ENCODE results near the gene BAD. TPM values are rescaled to one million over a fixed set of nuclear protein-coding genes. Genes with fewer than 3 reads are reported as not detected.

The BAD gene
- total RNA-seq, 1 experiment from 2014 or later: 23.3 TPM

GRCh38 chr11:64287676-64288352, 3.3 kb upstream of the BAD start:
- peaks cover 2 to 3% (median 2%) of the 10 kb centered on the region in 3 experiments; a peak in 5 of 7 replicates for H3K36me3 Mint-ChIP-seq (ENCODE audit: insufficient read depth in 1 of 3, low read depth in 3 of 3)
- no peak for TF ChIP-seq CTCF (conservative IDR thresholded peaks at IDR 0.05)
- no peak overlapping the region for H3K56ac ChIP-seq (ENCODE audit: insufficient read length, low read depth, low read length)
- no peak overlapping the region for H3K9ac ChIP-seq (ENCODE audit: extremely low read depth, insufficient read length, low read length)
- no peak for DNase-seq
- H4K5ac ChIP-seq (ENCODE audit: insufficient read length, low read depth, low read length): no peak overlapping the region
- no peak overlapping the region for H2BK15ac ChIP-seq (ENCODE audit: low read depth, low read length)
- no peak overlapping the region for H2AFZ ChIP-seq (ENCODE audit: low read length)
- H4K20me1 ChIP-seq (ENCODE audit: control insufficient read depth, insufficient read depth, insufficient read length): no peaks in the 10 kb centered on the region
- H2BK5ac ChIP-seq (ENCODE audit: insufficient read length, low read length): no peak overlapping the region
- no peaks in the 10 kb centered on the region; a peak in 2 of 5 replicates for H3K9me3 Mint-ChIP-seq
- no peaks in the 10 kb centered on the region for H3K79me2 ChIP-seq (ENCODE audit: insufficient read depth, low read length)
- no peaks in the 10 kb centered on the region for H3K79me1 ChIP-seq (ENCODE audit: insufficient read depth, low read depth, low read length, poor library complexity, severe bottlenecking)
- peaks cover 18% of the 10 kb centered on the region for H3K23me2 ChIP-seq (ENCODE audit: insufficient read length, low read depth, low read length, poor library complexity, severe bottlenecking)
- H3K14ac ChIP-seq (ENCODE audit: insufficient read depth, low read length): no peak overlapping the region; the same call in 1 of the 2 replicates
- H2AK5ac ChIP-seq (ENCODE audit: insufficient read length, low read length): no peak overlapping the region
- H3K9me3 ChIP-seq (ENCODE audit: control insufficient read depth, low read depth, low read length): no peaks in the 10 kb centered on the region
- no peak overlapping the region for H3K23ac ChIP-seq (ENCODE audit: insufficient read length, low read depth, low read length)
- H2BK120ac ChIP-seq (ENCODE audit: low read depth, low read length, poor library complexity, severe bottlenecking): no peak overlapping the region
- no peak overlapping the region for H3K27ac Mint-ChIP-seq
- H3K27me3 Mint-ChIP-seq (ENCODE audit: low read depth): peaks cover 40% of the 10 kb centered on the region
- H3K18ac ChIP-seq (ENCODE audit: insufficient read length, low read depth, low read length): no peak overlapping the region
- no peak overlapping the region for H3K27ac ChIP-seq (ENCODE audit: insufficient read length, low read depth, low read length)
- H2BK12ac ChIP-seq (ENCODE audit: insufficient read length, low read depth, low read length): no peak overlapping the region
- H3K4me1 ChIP-seq (ENCODE audit: insufficient read depth, low read length): no peaks in the 10 kb centered on the region
- H3K4me3 Mint-ChIP-seq: no peak overlapping the region; a peak in 1 of 5 replicates
- peaks cover 27% of the 10 kb centered on the region; the same call in 1 of the 2 replicates for H3K27me3 ChIP-seq (ENCODE audit: insufficient read depth, low read length)
- no peak overlapping the region for H3T11ph ChIP-seq (ENCODE audit: low read length)
- WGBS (ENCODE audit: extremely low coverage, insufficient read length, low lambda C conversion rate): no CpG with 5 or more reads among the region's 33 CpGs
- peaks cover 12 to 18% of the 10 kb centered on the region in 2 experiments for H3K4me1 Mint-ChIP-seq
- no peak overlapping the region for H4K91ac ChIP-seq (ENCODE audit: insufficient read length, low read depth, low read length)
- H3K4ac ChIP-seq (ENCODE audit: low read depth, low read length): no peak overlapping the region
- H3K4me2 ChIP-seq (ENCODE audit: insufficient read depth, insufficient read length, low read length): no peak overlapping the region
- H4K8ac ChIP-seq (replicated peaks; ENCODE audit: insufficient read length, low read depth, low read length): no peak overlapping the region
- H2BK20ac ChIP-seq (ENCODE audit: low read depth, low read length, poor library complexity, severe bottlenecking): no peak overlapping the region
